GM19193 (cell line): ENCODE measurements around the gene AGT.

Experiments used
- POLR2A ChIP-seq: IDR thresholded peaks from 4 replicates; pipeline ENCODE4 v1.6.1; 2011; ENCODE audit not compliant: insufficient read depth, insufficient read length; ENCODE audit errors: extremely low read depth

The AGT gene

GRCh38 chr1:230686747-230687146 is 27.2 kb downstream of the AGT start:
- no peak for TF ChIP-seq POLR2A

DNA sequence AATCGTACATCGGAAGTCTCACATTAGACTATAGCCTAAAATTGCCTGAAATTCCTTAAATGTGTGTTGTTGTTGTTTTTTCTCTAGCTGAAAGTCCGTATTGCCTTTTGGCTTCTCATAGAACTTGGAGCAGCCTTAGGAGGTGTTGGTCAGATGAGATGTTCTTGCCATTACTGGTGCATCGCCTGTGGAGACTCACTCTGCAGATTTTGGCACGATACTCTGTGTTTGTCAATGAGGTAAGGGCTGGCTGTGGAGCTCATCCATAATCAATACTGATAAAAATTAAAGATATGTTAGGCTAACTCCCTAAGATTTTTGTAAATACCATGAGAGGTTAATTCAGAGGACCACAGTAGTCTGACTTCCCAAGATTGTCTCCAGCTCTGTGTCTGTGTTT is 28.9 kb downstream of the AGT start:
- TF ChIP-seq POLR2A: no peak

GRCh38 chr1:230684146-230684545 is 29.8 kb downstream of the AGT start:
- no peak for TF ChIP-seq POLR2A

DNA sequence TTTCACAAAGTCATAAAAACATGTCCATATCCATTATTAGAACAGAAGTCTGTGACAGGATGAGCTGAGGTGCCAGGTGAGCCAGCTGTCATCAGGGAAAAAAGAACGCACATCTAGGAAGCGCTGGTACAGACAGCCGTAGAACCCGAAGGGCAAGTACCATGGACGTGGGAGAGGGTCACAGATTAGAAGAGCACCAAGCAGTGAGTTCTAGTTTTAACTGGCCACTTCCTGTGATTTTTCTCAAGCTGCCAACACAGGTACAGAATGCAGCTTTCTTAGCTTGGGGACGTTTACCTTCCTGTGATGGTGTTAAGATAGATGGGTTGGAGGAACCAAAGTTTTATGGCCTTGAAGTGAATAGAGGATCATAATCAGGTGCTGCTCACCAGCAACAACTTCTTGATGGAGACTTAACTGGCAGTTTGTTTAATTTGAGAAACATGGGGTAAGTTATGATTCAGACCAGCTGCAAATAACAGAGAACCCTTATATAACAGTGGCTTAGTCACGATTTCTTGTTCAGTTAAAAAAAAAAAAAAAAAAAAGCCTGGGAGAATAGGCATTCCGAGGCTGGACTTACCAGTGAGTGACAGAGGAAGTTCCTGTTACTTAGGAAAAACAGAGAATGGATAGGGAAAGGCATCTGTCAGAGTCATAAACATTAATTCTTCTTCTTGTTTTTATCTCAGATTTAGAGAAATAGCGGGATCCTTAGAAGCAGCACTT is 30.9 kb downstream of the AGT start:
- no peak for TF ChIP-seq POLR2A

DNA sequence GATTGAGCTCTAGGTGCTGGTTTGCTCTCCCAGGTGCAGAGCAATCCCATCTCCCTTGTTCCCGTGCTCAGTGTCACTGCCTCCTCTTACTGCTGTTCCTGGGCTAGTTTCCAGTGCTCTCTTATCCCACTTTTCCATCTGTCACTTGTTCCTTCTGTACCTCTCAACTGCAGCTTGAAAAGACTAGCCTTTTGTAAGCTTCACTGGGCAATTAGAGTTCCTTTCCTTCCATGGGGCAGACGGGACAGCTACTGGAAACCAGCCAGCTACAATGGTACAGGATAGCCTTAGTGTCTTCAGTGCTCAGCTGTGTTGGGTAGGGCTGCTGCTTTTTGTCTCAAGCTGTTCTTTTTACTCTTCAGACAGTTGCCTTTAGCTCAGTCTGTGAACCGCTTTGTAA is 31.6 kb downstream of the AGT start:
- no peak for TF ChIP-seq POLR2A

GRCh38 chr1:230681599-230681998 is 32.3 kb downstream of the AGT start:
- TF ChIP-seq POLR2A: no peak

DNA sequence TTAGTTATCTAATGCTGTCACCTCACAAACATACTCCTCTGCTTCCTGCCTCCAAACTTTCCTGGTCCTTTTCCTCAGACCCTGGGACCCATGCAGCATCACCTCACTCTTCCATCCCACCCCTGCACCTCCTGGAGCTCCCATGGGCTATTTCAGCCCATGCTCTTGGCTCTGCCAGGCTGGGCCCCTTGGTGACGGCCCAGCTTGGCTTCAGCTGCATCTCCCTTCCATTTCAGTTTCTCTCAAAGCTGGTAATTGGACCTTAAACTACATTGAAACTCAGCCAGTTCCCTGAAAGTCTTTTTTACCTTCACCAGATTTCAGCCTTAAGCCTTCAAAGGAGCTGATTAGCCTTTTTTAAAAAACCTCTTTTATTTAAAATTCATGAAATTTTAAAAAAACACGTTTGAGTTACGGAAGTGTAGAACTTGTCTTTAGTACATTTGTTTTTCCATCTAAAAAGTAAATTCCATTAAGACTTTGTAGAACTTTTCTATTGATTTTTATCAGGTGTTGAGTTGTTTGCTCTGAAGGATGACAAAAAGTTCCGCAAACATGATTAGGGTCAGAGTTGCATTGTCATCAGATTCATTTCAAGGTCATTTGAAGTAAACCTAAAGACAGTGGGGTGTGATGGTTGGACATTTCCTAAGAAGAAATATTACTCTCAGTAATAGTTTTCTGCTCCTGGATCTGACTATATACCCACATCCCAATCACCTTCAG is 33.5 kb downstream of the AGT start:
- no peak for TF ChIP-seq POLR2A

DNA sequence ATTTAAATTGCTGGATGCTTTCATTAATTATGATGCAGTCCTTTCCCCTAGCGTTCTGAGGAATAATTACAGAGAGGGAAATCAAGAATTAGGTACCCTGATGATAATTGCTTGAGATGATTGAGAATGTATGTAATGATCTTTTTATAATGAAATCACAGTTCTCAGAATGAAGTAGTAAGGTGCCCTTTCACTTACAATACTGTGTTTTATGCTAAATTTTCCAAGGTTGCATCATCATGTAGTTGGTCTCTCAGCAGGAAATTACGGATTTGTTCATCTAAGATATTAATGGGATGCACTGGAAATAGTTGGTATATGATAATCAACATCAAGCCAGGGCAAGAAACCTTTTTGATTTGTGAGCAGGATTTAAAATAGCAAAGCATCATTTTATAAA is 34.1 kb downstream of the AGT start:
- TF ChIP-seq POLR2A: no peak

DNA sequence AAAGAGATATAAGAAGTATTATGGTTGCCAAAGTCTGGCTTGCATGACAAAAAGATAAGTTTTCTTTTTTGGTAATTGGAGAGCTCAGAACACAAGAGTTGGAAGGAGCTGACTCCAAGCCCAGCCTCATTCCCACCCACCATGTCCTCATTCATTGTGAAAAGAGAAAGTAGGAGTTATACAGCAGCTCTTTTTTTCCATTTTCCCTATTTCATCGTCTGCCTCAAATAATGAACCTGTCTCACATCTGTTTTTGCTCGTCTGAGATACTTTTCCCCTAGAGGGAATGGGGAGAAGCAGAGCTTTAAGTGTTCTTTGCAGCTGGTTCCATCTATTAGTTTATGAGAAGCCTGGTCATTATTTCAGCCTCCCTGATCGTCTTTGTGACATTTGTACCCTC is 34.7 kb downstream of the AGT start:
- TF ChIP-seq POLR2A: no peak

DNA sequence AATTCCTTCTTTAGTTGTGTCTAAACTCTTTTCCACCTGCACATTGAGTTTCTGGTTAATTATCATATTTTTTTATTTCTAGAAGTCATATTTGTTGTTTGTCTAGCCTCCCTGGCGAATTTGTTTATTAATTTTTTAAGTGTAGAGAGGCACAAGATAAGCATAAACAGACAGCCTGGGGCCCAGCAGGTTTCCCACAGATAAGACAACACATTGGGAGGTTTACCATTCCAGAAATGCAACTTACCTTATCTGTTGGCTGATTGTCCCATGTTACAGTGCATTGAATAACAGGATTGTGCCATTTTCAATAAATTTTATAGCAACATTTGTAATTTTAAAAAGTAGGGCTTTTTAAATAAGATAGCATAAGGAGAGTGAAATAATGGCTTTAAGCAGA is 36.7 kb downstream of the AGT start:
- no peak for TF ChIP-seq POLR2A

- TF ChIP-seq POLR2A: no peak
These were observed 39.3 kb downstream of the AGT start for GRCh38 chr1:230674581-230674980.

GRCh38 chr1:230669543-230669942 is 44.4 kb downstream of the AGT start:
- no peak for TF ChIP-seq POLR2A

GRCh38 chr1:230668227-230668626 is 45.7 kb downstream of the AGT start:
- no peak for TF ChIP-seq POLR2A

DNA sequence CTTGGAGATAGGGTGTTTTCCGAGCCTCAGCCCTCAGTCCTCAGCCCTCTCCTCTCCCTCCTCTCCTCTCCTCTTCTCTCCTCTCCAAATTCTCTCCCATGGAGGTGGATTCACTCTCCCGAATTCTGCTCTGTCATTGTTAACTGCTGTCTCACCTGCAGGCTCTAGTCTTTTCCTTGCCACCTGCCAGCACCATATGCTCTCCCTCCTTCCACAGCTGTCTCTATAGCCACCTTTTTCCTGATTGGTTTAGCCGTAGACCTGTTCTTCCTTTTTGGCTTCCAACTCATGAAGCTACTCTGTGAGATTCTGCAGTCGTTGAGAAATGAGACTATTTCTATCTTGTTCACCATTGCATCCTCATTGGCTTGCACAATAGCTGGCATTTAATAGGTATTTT is 51.9 kb downstream of the AGT start:
- TF ChIP-seq POLR2A: no peak

- TF ChIP-seq POLR2A: no peak
These were observed 55.2 kb downstream of the AGT start for GRCh38 chr1:230658691-230659090.
